ENCODE data around the gene ROR2.

Gene ROR2

GRCh38 chr9:91837981-91838731 is 111.9 kb downstream of the ROR2 start:
- no peak for DNase-seq

- no peak for DNase-seq
These were observed 113.5 kb downstream of the ROR2 start for GRCh38 chr9:91836515-91836914.

DNA sequence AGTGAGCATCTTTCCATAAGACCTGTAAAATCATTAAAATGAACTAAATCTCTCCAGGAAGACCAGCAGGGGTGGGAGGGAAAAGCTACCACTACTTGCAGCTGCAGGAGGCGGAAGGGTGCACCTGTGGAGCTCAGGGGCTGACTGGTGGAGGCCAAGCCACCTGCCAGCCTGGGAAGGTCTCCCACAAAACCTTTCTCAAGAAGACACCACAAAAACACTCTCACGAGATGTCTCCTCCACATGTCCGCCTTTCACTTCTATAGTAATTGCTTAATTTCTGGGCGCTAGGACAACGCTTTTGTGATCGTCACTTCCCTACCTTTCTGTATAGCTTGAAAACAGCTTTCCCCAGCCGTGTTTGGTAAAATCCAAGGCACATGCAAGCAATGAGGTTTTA is 114.4 kb downstream of the ROR2 start:
- no peak for DNase-seq

GRCh38 chr9:91835216-91835615 is 114.8 kb downstream of the ROR2 start:
- no peak for DNase-seq

GRCh38 chr9:91834740-91835139 is 115.3 kb downstream of the ROR2 start:
- DNase-seq: no peak

- DNase-seq: no peak
These were observed 116.2 kb downstream of the ROR2 start for GRCh38 chr9:91833878-91834255.

DNA sequence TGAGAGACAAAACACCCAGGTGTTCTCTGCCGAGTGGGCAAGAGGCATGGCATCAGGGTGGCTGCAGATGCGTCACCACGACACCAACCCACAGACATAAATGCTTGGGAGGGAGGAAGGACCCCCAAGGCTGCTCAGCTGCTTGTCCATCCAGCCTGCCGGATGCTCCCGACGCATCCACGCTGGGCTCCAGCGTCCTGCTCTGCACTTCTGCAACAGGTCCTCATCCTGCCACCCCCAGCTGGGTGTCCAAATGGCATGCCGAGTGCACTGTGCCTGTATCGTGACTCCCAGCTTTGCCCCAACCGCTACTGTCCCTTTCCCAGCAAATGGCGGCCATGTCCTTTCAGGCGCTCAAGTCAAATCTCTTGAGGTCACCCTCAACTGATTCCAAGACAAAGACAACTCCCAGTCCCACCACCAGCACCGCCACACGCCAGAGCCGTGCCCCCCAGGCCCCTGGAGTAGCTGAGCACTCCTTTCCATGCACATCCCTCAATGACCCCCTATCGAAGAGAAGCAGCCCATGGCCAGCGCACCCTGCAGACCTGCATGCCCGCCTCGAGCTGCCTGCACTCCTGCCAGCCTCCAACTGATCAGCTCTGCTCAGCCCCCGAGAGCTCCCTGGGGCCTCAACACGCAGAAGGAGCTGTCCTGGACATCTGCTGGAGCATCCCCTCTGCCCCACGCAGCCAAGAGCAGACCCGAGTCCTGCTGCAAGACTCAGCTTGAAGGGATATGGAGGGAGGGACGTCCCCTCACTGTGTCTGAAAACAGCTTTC is 116.7 kb downstream of the ROR2 start:
- no peak for DNase-seq

- DNase-seq: no peak
These were observed 117.7 kb downstream of the ROR2 start for GRCh38 chr9:91832322-91832721.

DNA sequence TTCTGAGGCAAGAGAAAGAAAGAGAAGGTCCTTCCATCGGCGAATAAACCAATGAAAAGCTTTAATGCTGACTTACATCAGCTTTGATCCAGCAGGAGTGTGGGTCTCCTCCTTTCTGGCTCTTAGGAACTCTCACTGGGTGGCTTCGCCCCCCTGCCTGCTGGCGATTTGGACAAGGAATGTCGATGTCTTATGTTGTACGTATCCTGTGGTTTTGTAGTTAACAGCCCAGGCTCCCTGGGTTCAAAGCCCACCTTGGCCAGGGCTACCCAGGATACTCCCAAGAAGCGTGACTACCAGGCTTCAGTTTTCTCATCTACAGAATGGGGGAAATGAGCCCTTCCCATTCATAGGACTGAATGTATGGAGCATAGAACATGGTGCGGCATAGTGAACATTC is 124.2 kb downstream of the ROR2 start:
- DNase-seq: no peak

GRCh38 chr9:91825422-91825821 is 124.6 kb downstream of the ROR2 start:
- no peak for DNase-seq

GRCh38 chr9:91824601-91825305 is 125.3 kb downstream of the ROR2 start:
- DNase-seq: no peak

- no peak for DNase-seq
These were observed 125.9 kb downstream of the ROR2 start for GRCh38 chr9:91824151-91824550.

DNA sequence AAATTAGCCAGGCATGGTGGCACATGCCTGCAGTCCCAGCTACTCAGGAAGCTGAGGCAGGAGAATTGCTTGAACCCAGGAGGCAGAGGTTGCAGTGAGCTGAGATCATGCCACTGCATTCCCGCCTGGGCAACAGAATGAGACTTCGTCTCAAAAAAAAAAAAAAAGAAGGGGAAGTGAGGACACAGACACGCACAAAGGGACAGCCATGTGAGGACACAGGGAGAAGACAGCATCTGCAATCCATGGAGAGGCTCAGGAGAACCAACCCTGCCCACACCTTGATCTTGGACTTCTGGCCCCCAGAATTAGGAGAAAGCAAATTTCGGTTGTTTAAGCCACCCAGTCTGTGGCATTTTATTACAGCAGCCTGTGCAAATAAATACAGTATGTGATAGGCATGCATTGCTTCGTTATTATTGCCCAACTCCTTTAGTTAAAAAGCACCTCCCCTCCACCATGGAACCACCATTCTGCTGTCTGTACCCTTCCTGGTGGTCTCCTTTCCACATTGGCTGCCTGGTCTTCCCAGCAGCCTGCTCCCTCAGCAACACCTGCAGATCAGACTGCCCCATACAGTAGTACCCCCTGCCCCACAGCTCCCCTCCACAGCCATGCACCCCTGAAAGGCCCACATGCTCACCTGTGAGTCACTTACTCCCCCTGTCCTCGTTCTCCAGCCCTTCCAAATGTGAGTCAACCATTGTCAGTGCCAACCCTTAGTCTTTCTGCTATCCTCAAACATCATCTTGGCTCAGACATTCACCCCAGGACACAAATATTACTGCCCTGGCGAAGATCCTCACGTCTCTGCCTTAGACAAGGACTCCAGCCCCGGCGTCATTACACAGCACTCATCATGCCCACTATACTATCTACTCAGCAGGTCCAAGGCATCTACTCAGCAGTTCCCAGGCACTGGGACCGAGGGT is 128.8 kb downstream of the ROR2 start:
- no peak for DNase-seq

- no peak for DNase-seq
These were observed 129.8 kb downstream of the ROR2 start for GRCh38 chr9:91820126-91820750.

DNA sequence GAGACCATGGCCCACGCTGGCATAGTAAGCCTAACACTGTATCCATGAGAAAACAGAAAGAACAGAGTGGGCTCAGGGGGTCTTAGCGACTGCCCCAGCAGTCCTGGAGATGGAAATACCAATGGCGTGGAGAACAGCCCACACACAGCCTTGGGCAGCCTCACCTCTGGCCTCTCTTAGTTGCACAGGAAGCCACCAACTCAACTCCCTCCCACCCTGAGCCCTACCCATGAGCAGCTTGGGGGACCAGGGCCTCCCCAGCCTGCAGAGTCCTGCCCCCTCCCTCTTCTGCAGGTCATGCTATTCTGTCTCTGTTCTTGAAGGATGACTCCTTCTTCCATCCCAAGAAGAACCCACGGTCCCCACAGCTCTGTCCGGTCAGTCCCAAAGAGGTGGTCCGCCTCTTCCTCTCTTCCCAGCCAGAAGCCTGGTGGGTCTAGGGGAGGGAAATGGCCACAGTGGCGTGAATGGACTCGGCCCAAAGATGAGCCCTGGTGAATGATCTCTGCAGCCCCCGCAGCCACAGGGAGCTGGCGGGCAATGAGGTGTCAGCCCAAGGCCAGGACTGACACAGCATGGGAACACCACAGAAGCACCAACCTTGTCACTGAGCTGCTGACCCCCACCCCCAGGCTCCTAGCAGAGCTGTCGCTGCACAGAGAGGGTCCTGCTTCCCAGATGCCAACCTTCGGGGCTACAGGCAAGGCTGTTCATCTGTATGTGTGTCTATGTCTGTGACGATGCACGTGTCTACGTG is 131.2 kb downstream of the ROR2 start:
- no peak for DNase-seq

DNA sequence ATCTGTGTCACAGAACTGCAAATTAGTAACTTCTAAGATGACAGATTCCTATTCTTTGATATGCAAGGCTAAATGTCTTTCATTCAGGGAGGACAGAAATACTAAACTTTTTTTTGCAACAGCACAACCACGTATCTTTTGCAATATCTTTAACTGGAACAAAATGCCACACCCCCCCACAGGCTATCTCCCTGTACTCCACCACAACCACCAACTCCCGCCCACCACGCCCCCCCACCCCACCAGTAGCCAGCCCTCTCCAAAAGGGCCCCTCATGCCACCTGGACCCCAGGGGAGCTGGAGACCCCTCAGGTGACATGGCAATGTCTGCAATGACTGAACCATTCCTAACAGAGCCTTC is 131.8 kb downstream of the ROR2 start:
- no peak for DNase-seq

GRCh38 chr9:91817493-91818224 is 132.4 kb downstream of the ROR2 start:
- no peak for DNase-seq

GRCh38 chr9:91817106-91817492 is 132.9 kb downstream of the ROR2 start:
- no peak for DNase-seq

DNA sequence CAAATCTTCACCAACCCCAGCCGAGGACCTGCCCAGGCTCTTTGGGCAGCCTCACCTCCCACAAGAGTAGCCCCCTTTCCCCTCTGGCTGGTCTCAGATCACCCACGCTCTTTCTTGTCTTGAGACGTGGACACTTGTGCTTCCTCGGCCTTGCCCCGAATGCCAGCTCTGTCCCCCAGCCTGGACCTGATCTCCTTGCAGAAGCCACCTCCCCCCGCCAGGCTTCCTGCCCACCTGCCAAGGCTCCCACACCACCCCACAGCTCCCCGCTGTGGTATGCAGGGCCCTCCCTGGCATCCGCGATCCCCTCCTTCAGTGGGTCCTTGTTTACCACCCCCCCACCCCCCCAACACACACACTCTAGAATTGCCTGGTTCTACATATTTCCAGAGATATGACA is 133.7 kb downstream of the ROR2 start:
- no peak for DNase-seq

GRCh38 chr9:91815896-91816295 is 134.1 kb downstream of the ROR2 start:
- no peak for DNase-seq

DNA sequence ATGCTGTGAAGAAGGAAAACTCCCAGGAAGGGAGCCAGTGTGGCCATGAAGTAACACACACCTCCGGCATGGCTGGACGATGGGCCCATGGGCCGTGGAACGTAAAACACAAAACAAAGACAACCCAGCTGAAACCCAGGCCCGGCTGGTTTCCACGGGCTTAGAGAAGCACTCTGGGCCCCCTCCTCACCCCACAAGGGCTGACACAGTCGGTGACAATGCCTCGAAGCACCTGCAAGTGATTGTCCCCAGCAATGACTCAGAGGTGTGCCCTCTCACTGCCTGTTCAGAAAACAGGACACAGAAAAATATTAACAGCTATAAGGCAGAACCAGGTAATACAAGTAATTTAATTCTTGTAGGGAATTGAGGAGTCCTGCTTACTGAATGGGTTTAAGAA is 135.3 kb downstream of the ROR2 start:
- DNase-seq: no peak

All from stimulated activated CD4-positive, alpha-beta T cell treated with anti-CD3 and anti-CD28 coated beads, Interleukin-2, amount 100 ng/mL, for 24 hours (primary cell).